Liver (tissue), 9 donors: ENCODE data around the gene SH3RF3. TPM values are rescaled to one million over a fixed set of nuclear protein-coding genes. Genes with fewer than 3 reads are reported as not detected.

Experiments
- DNase-seq: peaks from one replicate; pipeline ENCODE4 v3.0.0-alpha.2; 2017; ENCODE audit warnings: low spot score
- H3K27ac ChIP-seq, 2 donors: one replicate each; pipeline ENCODE4 v1.7.0; 2013; ENCODE audit warnings: inconsistent platforms in 2 of 2, low read length in 2 of 2, control low read depth in 1 of 2, low read depth in 1 of 2, mild to moderate bottlenecking in 1 of 2
- H3K27me3 ChIP-seq, 4 donors: one replicate each; pipeline versions ENCODE4 v1.6.1 to v1.7.0; 2013; ENCODE audit warnings: low read length in 3 of 4, inconsistent platforms in 1 of 4, mild to moderate bottlenecking in 1 of 4, moderate library complexity in 1 of 4; ENCODE audit not compliant: control insufficient read depth in 4 of 4, insufficient read depth in 4 of 4
- H3K36me3 ChIP-seq, 4 donors: one replicate each; pipeline versions ENCODE4 v1.6.1 to v1.7.0; 2013; ENCODE audit warnings: low read length in 3 of 4, mild to moderate bottlenecking in 3 of 4, low read depth in 1 of 4, moderate library complexity in 1 of 4; ENCODE audit not compliant: control insufficient read depth in 4 of 4, insufficient read depth in 3 of 4
- H3K4me1 ChIP-seq, 4 donors: one replicate each; pipeline versions ENCODE4 v1.6.1 to v1.7.0; 2013; ENCODE audit warnings: low read length in 3 of 4, mild to moderate bottlenecking in 3 of 4, moderate library complexity in 1 of 4; ENCODE audit not compliant: control insufficient read depth in 4 of 4, insufficient read depth in 4 of 4
- H3K4me3 ChIP-seq, 3 donors: one replicate each; pipeline versions ENCODE4 v1.6.1 to v1.7.0; 2013; ENCODE audit warnings: low read length in 3 of 3, control low read depth in 1 of 3, low read depth in 1 of 3, mild to moderate bottlenecking in 1 of 3
- H3K9ac ChIP-seq, 2 donors: one replicate each; pipeline ENCODE4 v1.7.0; 2013; ENCODE audit warnings: low read length in 2 of 2, mild to moderate bottlenecking in 2 of 2, moderate library complexity in 2 of 2, control low read depth in 1 of 2, low read depth in 1 of 2
- H3K9me3 ChIP-seq, 4 donors: one replicate each; pipeline versions ENCODE4 v1.6.1 to v1.7.0; 2013; ENCODE audit warnings: low read length in 3 of 4; ENCODE audit not compliant: control insufficient read depth in 4 of 4
- ATF3 ChIP-seq: IDR thresholded peaks from 2 replicates; pipeline ENCODE4 v1.6.1; 2016; ENCODE audit warnings: antibody characterized with exemption
- CTCF ChIP-seq: fragments of 150-350 bp; IDR thresholded peaks from 2 replicates; pipeline ENCODE4 v1.5.1; 2017; ENCODE audit warnings: improper control_type of control experiment, low read depth, low read length; ENCODE audit not compliant: missing input control
- EGR1 ChIP-seq, 2 donors: IDR thresholded peaks; 2 replicates each; pipeline ENCODE4 v1.6.1; 2016 to 2018; ENCODE audit warnings: antibody characterized with exemption in 2 of 2, low read depth in 2 of 2
- FOXA2 ChIP-seq: IDR thresholded peaks from 2 replicates; pipeline ENCODE4 v1.6.1; 2016; ENCODE audit warnings: antibody characterized with exemption
- GABPA ChIP-seq, 2 donors: IDR thresholded peaks in 1 of 2; conservative IDR thresholded peaks in 1 of 2; 2 replicates each; pipeline ENCODE4 v1.6.1; 2016; ENCODE audit warnings: antibody characterized with exemption in 2 of 2, mild to moderate bottlenecking in 1 of 2, moderate library complexity in 1 of 2
- HNF4A ChIP-seq, 2 donors: conservative IDR thresholded peaks; 2 replicates each; pipeline ENCODE4 v1.6.1; 2016; ENCODE audit warnings: antibody characterized with exemption in 2 of 2, mild to moderate bottlenecking in 2 of 2
- HNF4G ChIP-seq: IDR thresholded peaks from 2 replicates; pipeline ENCODE4 v1.6.1; 2016; ENCODE audit warnings: antibody characterized with exemption
- MAX ChIP-seq: IDR thresholded peaks from 2 replicates; pipeline ENCODE4 v1.6.1; 2016; ENCODE audit warnings: antibody characterized with exemption
- NR2F2 ChIP-seq: IDR thresholded peaks from 2 replicates; pipeline ENCODE4 v1.6.1; 2016; ENCODE audit warnings: antibody characterized with exemption
- REST ChIP-seq: IDR thresholded peaks from 2 replicates; pipeline ENCODE4 v1.6.1; 2016; ENCODE audit warnings: antibody characterized with exemption, mild to moderate bottlenecking
- RXRA ChIP-seq, 2 donors: IDR thresholded peaks; 2 replicates each; pipeline ENCODE4 v1.6.1; 2017 to 2018; ENCODE audit warnings: antibody characterized with exemption in 2 of 2, mild to moderate bottlenecking in 1 of 2
- SP1 ChIP-seq: IDR thresholded peaks from 2 replicates; pipeline ENCODE4 v1.6.1; 2018; ENCODE audit warnings: antibody characterized with exemption, mild to moderate bottlenecking
- TAF1 ChIP-seq: conservative IDR thresholded peaks from 2 replicates; pipeline ENCODE4 v1.6.1; 2016; ENCODE audit warnings: antibody characterized with exemption, mild to moderate bottlenecking
- ZBTB33 ChIP-seq: IDR thresholded peaks from 2 replicates; pipeline ENCODE4 v1.6.1; 2016; ENCODE audit warnings: antibody characterized with exemption
- WGBS: extraction: QIAGEN DNeasy Blood & Tissue Kit; methylation state at CpG from one replicate; pipeline ENCODE4 v1.1.7; 2013; 5-methylcytosine and 5-hydroxymethylcytosine counted together
- polyA plus RNA-seq, 2 donors: library from polyadenylated mRNA; stranded (reverse) in 1 of 2; unstranded in 1 of 2; fragments of 200-250 nt in 1 of 2; fragments of >200 nt in 1 of 2; fragmentation: Nextera tagmentation in 1 of 2; extraction: Ambion mirVana in 1 of 2; gene quantifications; one replicate each; pipeline versions ENCODE4 v1.2.1 to v1.2.3, GENCODE V29; 2013 to 2015
- total RNA-seq, 2 donors: library from RNA; depleted of rRNA; stranded (reverse); fragments of >200 nt; gene quantifications; one replicate each; pipeline ENCODE4 v1.2.3, GENCODE V29; 2014
- donor health status: healthy.
- donor health status: healthy.
- donor health status: healthy.
- donor health status: healthy.
- donor health status: healthy.

SH3RF3 gene
- total and polyA plus RNA-seq, 4 donors: 0.11 to 1.0 (median 0.54) TPM

- H3K36me3 ChIP-seq: no peaks in the 10 kb centered on the region
- no peak for TF ChIP-seq HNF4A (conservative IDR thresholded peaks at IDR 0.05)
- TF ChIP-seq EGR1 (IDR thresholded peaks at IDR 0.05; ENCODE audit: low read depth in 2 of 2): no peak
- no peak for TF ChIP-seq GABPA (IDR thresholded peaks at IDR 0.05 in 1 of 2, conservative IDR thresholded peaks at IDR 0.05 in 1 of 2)
- TF ChIP-seq CTCF: no peak
- TF ChIP-seq HNF4G: no peak
- TF ChIP-seq TAF1: no peak
- no peak for TF ChIP-seq REST
- TF ChIP-seq FOXA2: no peak
- TF ChIP-seq RXRA (IDR thresholded peaks at IDR 0.05): no peak
- TF ChIP-seq NR2F2: no peak
- no peak for TF ChIP-seq MAX
- no peak for TF ChIP-seq ZBTB33
- TF ChIP-seq ATF3: no peak
- no peak for TF ChIP-seq SP1
- no peak for DNase-seq
- 92% methylated on average over 4 of the region's 4 CpGs for WGBS
- H3K4me1 ChIP-seq: no peaks in the 10 kb centered on the region
- no peak overlapping the region for H3K9ac ChIP-seq
- no peak overlapping the region for H3K27ac ChIP-seq
- H3K4me3 ChIP-seq: no peak overlapping the region
- peaks cover 0 to 6% (median 1%) of the 10 kb centered on the region in 4 donors for H3K9me3 ChIP-seq
- no peaks in the 10 kb centered on the region for H3K27me3 ChIP-seq
Observed at GRCh38 chr2:109364217-109364616, 235.2 kb downstream of the SH3RF3 start.

GRCh38 chr2:109365131-109365530 lies 236.1 kb downstream of the SH3RF3 start:
- Histone ChIP-seq H3K36me3 (no peaks in the 10 kb centered on the region), H3K9ac (no peak overlapping the region), H3K4me1 (no peaks in the 10 kb centered on the region), H3K27me3 (no peaks in the 10 kb centered on the region), H3K4me3 (no peak overlapping the region), H3K27ac (no peak overlapping the region), H3K9me3 (peaks cover 0 to 6% (median 0%) of the 10 kb centered on the region in 4 donors)
- 68% methylated on average over 3 of the region's 3 CpGs for WGBS
- TF ChIP-seq MAX (no peak), ZBTB33 (no peak)
- no peak for DNase-seq
